Lung (tissue), 16 donors: Measurements from ENCODE around the gene AARS2. TPM values are rescaled to one million over a fixed set of nuclear protein-coding genes. Genes with fewer than 3 reads are reported as not detected.

Source experiments
- ATAC-seq: fragments of 200-7000 bp; cut with Tn5 transposase; one replicate; pipeline ENCODE4 v1.9.1; 2020; ENCODE audit warnings: moderate number of reproducible peaks; ENCODE audit not compliant: insufficient read depth, low FRiP score
- DNase-seq, 3 donors: peaks; one replicate each; pipeline ENCODE4 v3.0.0-alpha.2; 2013 to 2017
- H3K27ac ChIP-seq, 2 donors: one replicate each; pipeline ENCODE4 v1.5.1; 2013; ENCODE audit warnings: mild to moderate bottlenecking in 2 of 2, moderate library complexity in 2 of 2, control low read depth in 1 of 2, inconsistent platforms in 1 of 2, low read depth in 1 of 2, low read length in 1 of 2
- H3K27me3 ChIP-seq, 3 donors: one replicate each; pipeline ENCODE4 v1.5.1; 2013; ENCODE audit warnings: low read length in 2 of 3; ENCODE audit not compliant: control insufficient read depth in 3 of 3, insufficient read depth in 3 of 3
- H3K36me3 ChIP-seq, 4 donors: one replicate each; pipeline ENCODE4 v1.5.1; 2013; ENCODE audit warnings: low read length in 4 of 4, mild to moderate bottlenecking in 1 of 4, moderate library complexity in 1 of 4; ENCODE audit not compliant: control insufficient read depth in 4 of 4, insufficient read depth in 4 of 4
- H3K4me1 ChIP-seq, 5 donors: one replicate each; pipeline ENCODE4 v1.5.1; 2013; ENCODE audit warnings: low read length in 5 of 5, mild to moderate bottlenecking in 2 of 5, moderate library complexity in 1 of 5; ENCODE audit not compliant: control insufficient read depth in 5 of 5, insufficient read depth in 5 of 5
- H3K4me3 ChIP-seq: one replicate; pipeline ENCODE4 v1.5.1; 2013; ENCODE audit warnings: mild to moderate bottlenecking, control low read depth, moderate library complexity
- H3K9ac ChIP-seq, 2 donors: one replicate each; pipeline ENCODE4 v1.5.1; 2013; ENCODE audit warnings: low read length in 2 of 2, control low read depth in 1 of 2; ENCODE audit not compliant: insufficient read depth in 1 of 2
- H3K9me3 ChIP-seq, 4 donors: one replicate each; pipeline ENCODE4 v1.5.1; 2013; ENCODE audit warnings: low read length in 3 of 4, mild to moderate bottlenecking in 1 of 4, moderate library complexity in 1 of 4; ENCODE audit not compliant: control insufficient read depth in 4 of 4, insufficient read depth in 3 of 4
- WGBS, 2 donors: extraction: QIAGEN DNeasy Blood & Tissue Kit; methylation state at CpG; one replicate each; pipeline ENCODE4 v1.1.7; 2013; 5-methylcytosine and 5-hydroxymethylcytosine counted together
- long read RNA-seq, 5 donors: transcript quantifications; one replicate each; lab custom pipeline, GENCODE V29; 2026
- polyA plus RNA-seq, 2 donors: library from polyadenylated mRNA; stranded (reverse); fragments of 200-250 nt; gene quantifications; one replicate each; pipeline ENCODE4 v1.2.1, GENCODE V29; 2013
- total RNA-seq, 2 donors: library from RNA; depleted of rRNA in 1 of 2; stranded (reverse); fragments of >200 nt in 1 of 2; gene quantifications; one replicate each; pipeline ENCODE4 v1.2.1, GENCODE V29; 2014 to 2021
- TF ChIP-seq, protein P1 (sequence below): IDR thresholded peaks from 2 replicates; pipeline ENCODE4 v1.5.1; 2012; ENCODE audit warnings: mild to moderate bottlenecking; ENCODE audit errors: control extremely low read depth, extremely low read depth
- donor health status: control.
- donor health status: control.
- donor health status: Bipolar disorder and iron deficiency.
- donor health status: healthy.
- donor health status: DM: yes; HTN: yes; CAD: no.

Gene AARS2
- 10 to 100 TPM; 12.8 to 13.7 TPM for total RNA-seq
- 1 to 10 TPM; 4.8 to 6.0 TPM for polyA plus RNA-seq
- long read RNA-seq, donor 1, partial matches to known transcripts = 0 of 1 reads
- long read RNA-seq, donor 1, other reads (novel, unspliced or antisense) = 0 of 1 reads
- long read RNA-seq, donor 2 = 0 reads
- long read RNA-seq, donor 3 = 0 reads
- long read RNA-seq, donor 4 = 0 reads
- long read RNA-seq, donor 5 = 0 reads

- peak within 1 kb of the TSS; percentile 51 to 85 for H3K27ac ChIP-seq
- peak; percentile 88 to 92 (median 90) for DNase-seq
- H3K9me3 ChIP-seq = no peaks in the 10 kb centered on the region
These were observed at the start of gene AARS2 for GRCh38 chr6:44312901-44313788. TSS of gene AARS2 (minus strand) at chr6:44313347. CDS start at chr6:44313323, 24 bp downstream.

GRCh38 chr6:44361947-44362346 is 48.8 kb upstream of the AARS2 start:
- ATAC-seq (no peak), DNase-seq (no peak)
- Histone ChIP-seq H3K36me3 (no peaks in the 10 kb centered on the region), H3K9ac (no peak overlapping the region), H3K27me3 (no peaks in the 10 kb centered on the region), H3K4me3 (no peak overlapping the region), H3K9me3 (no peaks in the 10 kb centered on the region), H3K4me1 (no peaks in the 10 kb centered on the region), H3K27ac (no peak overlapping the region)
- 79 to 89% methylated on average over 6 of the region's 6 CpGs for WGBS, 2 donors
- TF ChIP-seq, protein P1, sequence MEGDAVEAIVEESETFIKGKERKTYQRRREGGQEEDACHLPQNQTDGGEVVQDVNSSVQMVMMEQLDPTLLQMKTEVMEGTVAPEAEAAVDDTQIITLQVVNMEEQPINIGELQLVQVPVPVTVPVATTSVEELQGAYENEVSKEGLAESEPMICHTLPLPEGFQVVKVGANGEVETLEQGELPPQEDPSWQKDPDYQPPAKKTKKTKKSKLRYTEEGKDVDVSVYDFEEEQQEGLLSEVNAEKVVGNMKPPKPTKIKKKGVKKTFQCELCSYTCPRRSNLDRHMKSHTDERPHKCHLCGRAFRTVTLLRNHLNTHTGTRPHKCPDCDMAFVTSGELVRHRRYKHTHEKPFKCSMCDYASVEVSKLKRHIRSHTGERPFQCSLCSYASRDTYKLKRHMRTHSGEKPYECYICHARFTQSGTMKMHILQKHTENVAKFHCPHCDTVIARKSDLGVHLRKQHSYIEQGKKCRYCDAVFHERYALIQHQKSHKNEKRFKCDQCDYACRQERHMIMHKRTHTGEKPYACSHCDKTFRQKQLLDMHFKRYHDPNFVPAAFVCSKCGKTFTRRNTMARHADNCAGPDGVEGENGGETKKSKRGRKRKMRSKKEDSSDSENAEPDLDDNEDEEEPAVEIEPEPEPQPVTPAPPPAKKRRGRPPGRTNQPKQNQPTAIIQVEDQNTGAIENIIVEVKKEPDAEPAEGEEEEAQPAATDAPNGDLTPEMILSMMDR = no peak

More at GRCh38 chr6:44312901-44313788, at the start of gene AARS2:
- H3K4me1 ChIP-seq = peaks cover 0 to 9% (median 3%) of the 10 kb centered on the region in 5 donors
- WGBS, 2 donors = 2 to 3% methylated on average over 52 of the region's 52 CpGs
- H3K4me3 ChIP-seq = peak within 1 kb of the TSS; percentile 98
- peak; percentile 92 for ATAC-seq
- peaks cover 0 to 25% (median 18%) of the 10 kb centered on the region in 4 donors for H3K36me3 ChIP-seq
- TF ChIP-seq, protein P1 = peak; percentile 89
- H3K27me3 ChIP-seq = peaks cover 0 to 9% (median 0%) of the 10 kb centered on the region in 3 donors
- peak within 1 kb of the TSS; percentile 88 to 93 for H3K9ac ChIP-seq

DNA sequence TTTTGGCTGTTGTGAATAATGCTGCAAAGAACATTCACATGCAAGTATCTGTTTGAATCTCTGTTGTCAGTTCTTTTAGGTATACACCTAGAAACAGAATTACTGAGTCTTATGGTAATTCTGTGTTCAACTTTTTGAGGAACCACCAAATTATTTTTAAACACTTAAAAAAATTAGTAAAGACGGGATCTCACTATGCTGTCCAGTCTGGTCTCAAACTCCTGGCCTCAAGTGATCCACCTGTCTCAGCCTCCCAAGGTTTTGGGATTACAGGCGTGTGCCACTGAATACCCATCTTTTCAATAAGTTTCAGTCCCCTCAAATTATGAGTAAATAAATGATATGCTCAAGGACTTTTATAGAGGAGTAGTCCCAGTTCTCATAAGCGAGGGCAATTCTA is 46.8 kb upstream of the AARS2 start:
- no peaks in the 10 kb centered on the region for H3K27me3 ChIP-seq
- no peaks in the 10 kb centered on the region for H3K36me3 ChIP-seq
- ATAC-seq = no peak
- H3K27ac ChIP-seq = no peak overlapping the region
- H3K4me1 ChIP-seq = no peaks in the 10 kb centered on the region
- DNase-seq = no peak
- 79 to 87% methylated on average over 3 of the region's 3 CpGs for WGBS, 2 donors
- H3K4me3 ChIP-seq = no peak overlapping the region
- no peak overlapping the region for H3K9ac ChIP-seq
- TF ChIP-seq, protein P1 = no peak
- H3K9me3 ChIP-seq = peaks cover 0 to 3% (median 0%) of the 10 kb centered on the region in 4 donors
